HepG2 (cell line): Measurements from ENCODE around the gene GCLM. TPM values are rescaled to one million over a fixed set of nuclear protein-coding genes. Genes with fewer than 3 reads are reported as not detected.

ENCODE experiments used
- ATAC-seq: fragments of 200-7000 bp; cut with Tn5 transposase; 3 replicates; pipeline ENCODE4 v1.9.1; 2020; ENCODE audit warnings: mild to moderate bottlenecking, moderate library complexity
- BruUV-seq: library from RNA; stranded (reverse); fragments of 400-500 nt; replicated peaks from 2 replicates; lab custom pipeline; 2021; lab: Mats Ljungman, UMichigan
- CTCF ChIA-PET: fragments of 300-600 bp; formaldehyde crosslinking; extraction: SDS; loops from one replicate; lab custom pipeline; 2021; ENCODE audit warnings: low total read pairs, inconsistent platforms, low intra/inter-chr PET ratio; lab: Yijun Ruan, JAX
- POLR2A ChIA-PET: fragments of 350-600 bp; sonication (Branson Sonifier 250); formaldehyde crosslinking; loops from one replicate; lab custom pipeline; 2020; ENCODE audit warnings: antibody characterized with exemption, inconsistent platforms; lab: Yijun Ruan, JAX
- DNase-seq: peaks from one replicate; pipeline ENCODE4 v3.0.0-alpha.2; 2015; ENCODE audit warnings: low spot score
- FAIRE-seq: peaks from 3 replicates; lab custom pipeline; 2011; peaks lifted over from hg19 to GRCh38; lab: Jason Lieb, UNC
- H2AFZ ChIP-seq: one replicate; pipeline ENCODE4 v1.6.1; 2011; ENCODE audit warnings: low read length, inconsistent platforms
- H3K27ac ChIP-seq: fragments of 300-600 bp; 3 replicates; pipeline ENCODE4 v1.8.0; 2011; ENCODE audit warnings: mixed run types, mild to moderate bottlenecking, mixed read lengths, low read length, inconsistent platforms; ENCODE audit not compliant: insufficient read depth; ENCODE audit errors: extremely low read length
- H3K27me3 ChIP-seq, 2 experiments: fragments of 200-600 bp in 1 of 2; 2 replicates in 1 of 2; 3 replicates in 1 of 2; pipeline versions ENCODE4 v1.6.0 to v1.8.0; 2011; ENCODE audit warnings: low read length in 2 of 2, mild to moderate bottlenecking in 2 of 2, moderate library complexity in 2 of 2, inconsistent platforms in 1 of 2; ENCODE audit not compliant: insufficient read depth in 2 of 2, control insufficient read depth in 1 of 2
- H3K36me3 ChIP-seq, 2 experiments: fragments of 200-600 bp in 1 of 2; replicated peaks in 1 of 2; 2 replicates in 1 of 2; 3 replicates in 1 of 2; pipeline versions ENCODE4 v1.5.1 to v1.8.0; 2011; ENCODE audit warnings: low read length in 2 of 2, inconsistent platforms in 1 of 2; ENCODE audit not compliant: insufficient read depth in 2 of 2, control insufficient read depth in 1 of 2
- H3K4me1 ChIP-seq: 2 replicates; pipeline ENCODE4 v1.5.1; 2012; ENCODE audit warnings: low read length, inconsistent platforms; ENCODE audit not compliant: insufficient read depth
- H3K4me2 ChIP-seq: 2 replicates; pipeline ENCODE4 v1.6.0; 2011; ENCODE audit warnings: low read depth, low read length, inconsistent platforms
- H3K4me3 ChIP-seq, 3 experiments: fragments of 200-600 bp in 1 of 3; sonication (generic), shearing (Covaris generic) in 1 of 3; replicated peaks in 1 of 3; 2 replicates each; pipeline ENCODE4 v1.5.1; 2011 to 2016; ENCODE audit warnings: low read length in 3 of 3, inconsistent platforms in 2 of 3, low read depth in 2 of 3, mild to moderate bottlenecking in 2 of 3, control low read depth in 1 of 3, mixed read lengths in 1 of 3; ENCODE audit not compliant: insufficient read depth in 1 of 3
- H3K79me2 ChIP-seq: one replicate; pipeline ENCODE4 v1.6.1; 2011; ENCODE audit warnings: low read length, inconsistent platforms; ENCODE audit not compliant: insufficient read depth
- H3K9ac ChIP-seq: 2 replicates; pipeline ENCODE4 v1.6.0; 2011; ENCODE audit warnings: mild to moderate bottlenecking, low read depth, low read length, inconsistent platforms; ENCODE audit not compliant: insufficient read depth
- H3K9me3 ChIP-seq: 2 replicates; pipeline ENCODE4 v1.5.1; 2012; ENCODE audit warnings: mild to moderate bottlenecking, low read length
- H4K20me1 ChIP-seq: 2 replicates; pipeline ENCODE4 v1.6.0; 2011; ENCODE audit warnings: inconsistent platforms, mild to moderate bottlenecking, low read length, moderate library complexity; ENCODE audit not compliant: insufficient read depth
- KAT2B ChIP-seq: fragments of 150-350 bp; IDR thresholded peaks from 2 replicates; pipeline ENCODE4 v1.6.1; 2014; ENCODE audit warnings: low read depth, low read length, borderline replicate concordance
- MIER3 ChIP-seq: IDR thresholded peaks from 2 replicates; pipeline ENCODE4 v1.6.1; 2016; ENCODE audit warnings: missing compliant biosample characterization, borderline replicate concordance
- NCOA2 ChIP-seq: sonication (generic); formaldehyde crosslinking; IDR thresholded peaks from 2 replicates; pipeline ENCODE4 v1.8.0; 2022; ENCODE audit warnings: inconsistent platforms
- NFE2 ChIP-seq: sonication (generic); formaldehyde crosslinking; IDR thresholded peaks from 2 replicates; pipeline ENCODE4 v1.4.0; 2020; ENCODE audit warnings: missing genetic modification reagents
- RCOR2 ChIP-seq: IDR thresholded peaks from 2 replicates; pipeline ENCODE4 v1.6.1; 2016; ENCODE audit warnings: missing biosample characterization, missing genetic modification reagents
- RFX1 ChIP-seq: fragments of 450-650 bp; IDR thresholded peaks from 2 replicates; pipeline ENCODE4 v1.6.1; 2017
- SMC3 ChIP-seq: IDR thresholded peaks from 2 replicates; pipeline ENCODE4 v1.6.1; 2011; ENCODE audit warnings: low read length, improper control_type of control experiment
- ZFY ChIP-seq: sonication (generic); formaldehyde crosslinking; IDR thresholded peaks from 2 replicates; pipeline ENCODE4 v1.4.0; 2020; ENCODE audit warnings: missing genetic modification reagents
- ZNF17 ChIP-seq: sonication (generic); formaldehyde crosslinking; IDR thresholded peaks from 2 replicates; pipeline ENCODE4 v1.5.0; 2020; ENCODE audit warnings: mild to moderate bottlenecking, missing genetic modification reagents
- ZNF180 ChIP-seq: sonication (generic); formaldehyde crosslinking; IDR thresholded peaks from 2 replicates; pipeline ENCODE4 v1.4.0; 2020; ENCODE audit warnings: low read depth, missing genetic modification reagents, borderline replicate concordance
- ZNF441 ChIP-seq: sonication (generic); formaldehyde crosslinking; IDR thresholded peaks from 2 replicates; pipeline ENCODE4 v1.7.0; 2021; ENCODE audit warnings: missing genetic modification reagents, borderline replicate concordance
- ZNF468 ChIP-seq: sonication (generic); formaldehyde crosslinking; IDR thresholded peaks from 2 replicates; pipeline ENCODE4 v1.8.0; 2022; ENCODE audit warnings: mild to moderate bottlenecking, moderate library complexity, missing genetic modification reagents
- ZNF674 ChIP-seq: sonication (generic); formaldehyde crosslinking; IDR thresholded peaks from 2 replicates; pipeline ENCODE4 v1.5.0; 2020; ENCODE audit warnings: low read depth, mild to moderate bottlenecking, missing genetic modification reagents
- ZNF772 ChIP-seq: sonication (generic); formaldehyde crosslinking; IDR thresholded peaks from 2 replicates; pipeline ENCODE4 v1.5.0; 2020; ENCODE audit warnings: mild to moderate bottlenecking, missing genetic modification reagents
- ZNF773 ChIP-seq: sonication (generic); formaldehyde crosslinking; IDR thresholded peaks from 2 replicates; pipeline ENCODE4 v1.4.0; 2020; ENCODE audit warnings: missing genetic modification reagents, borderline replicate concordance
- WGBS: methylation state at CpG from one replicate; pipeline ENCODE4 v1.1.6; 2017; ENCODE audit warnings: low lambda C conversion rate; 5-methylcytosine and 5-hydroxymethylcytosine counted together
- in situ Hi-C: cut with HindIII; loops from 2 replicates; pipeline ENCODE4 v1.10.0; 2017; ENCODE audit warnings: low pct_unique_long_range_greater_than_20kb; ENCODE audit not compliant: extremely low pct_ligation_motif_present
- intact Hi-C: fragments of 100-400 bp; cut with micrococcal nuclease; formaldehyde crosslinking; loops from one replicate; pipeline ENCODE4 v1.10.0; 2022; ENCODE audit not compliant: unreplicated experiment
- polyA plus RNA-seq, 8 experiments: library from polyadenylated mRNA; depleted of rRNA in 3 of 8; stranded (reverse) in 7 of 8; unstranded in 1 of 8; fragments of >200 nt; fragmentation: Illumina TruSeq in 4 of 8; extraction: Trizol in 4 of 8; gene quantifications; 2 replicates each; pipeline versions ENCODE4 v1.2.1 to v1.2.3, GENCODE V29; 2011 to 2016; ENCODE audit warnings: low read depth in 4 of 8, missing spikeins in 1 of 8, mixed read lengths in 1 of 8; ENCODE audit not compliant: insufficient read depth in 1 of 8
- total RNA-seq, 5 experiments: library from RNA; depleted of rRNA; stranded (reverse); fragments of >200 nt; fragmentation: Illumina TruSeq; extraction: Trizol; gene quantifications; 2 replicates each; pipeline ENCODE4 v1.2.3, GENCODE V29; 2016; ENCODE audit warnings: low read depth in 1 of 5
- TF ChIP-seq, protein P1 (sequence below): sonication (generic); formaldehyde crosslinking; IDR thresholded peaks from 2 replicates; pipeline ENCODE4 v1.4.0; 2020; ENCODE audit warnings: missing genetic modification reagents
- TF ChIP-seq, protein P2 (sequence below): sonication (generic); formaldehyde crosslinking; IDR thresholded peaks from 2 replicates; pipeline ENCODE4 v1.8.0; 2022; ENCODE audit warnings: mild to moderate bottlenecking, missing genetic modification reagents, moderate library complexity
- TF ChIP-seq, protein P3 (sequence below): sonication (generic); formaldehyde crosslinking; IDR thresholded peaks from 2 replicates; pipeline ENCODE4 v1.8.0; 2022; ENCODE audit warnings: missing genetic modification reagents, low read depth, mild to moderate bottlenecking, borderline replicate concordance
- TF ChIP-seq, protein P4 (sequence below): sonication (generic); formaldehyde crosslinking; conservative IDR thresholded peaks from 2 replicates; pipeline ENCODE4 v1.4.0; 2020; ENCODE audit warnings: missing genetic modification reagents
- TF ChIP-seq, protein P5 (sequence below): sonication (generic); formaldehyde crosslinking; IDR thresholded peaks from 2 replicates; pipeline ENCODE4 v1.5.1; 2020; ENCODE audit warnings: missing genetic modification reagents, mild to moderate bottlenecking, borderline replicate concordance

GCLM gene
- total and polyA plus RNA-seq, 2 of the 13 experiments (the other 11 are each of a cell fraction or from before 2014, with no cell fraction given) = 8.7 to 29.9 TPM

DNA sequence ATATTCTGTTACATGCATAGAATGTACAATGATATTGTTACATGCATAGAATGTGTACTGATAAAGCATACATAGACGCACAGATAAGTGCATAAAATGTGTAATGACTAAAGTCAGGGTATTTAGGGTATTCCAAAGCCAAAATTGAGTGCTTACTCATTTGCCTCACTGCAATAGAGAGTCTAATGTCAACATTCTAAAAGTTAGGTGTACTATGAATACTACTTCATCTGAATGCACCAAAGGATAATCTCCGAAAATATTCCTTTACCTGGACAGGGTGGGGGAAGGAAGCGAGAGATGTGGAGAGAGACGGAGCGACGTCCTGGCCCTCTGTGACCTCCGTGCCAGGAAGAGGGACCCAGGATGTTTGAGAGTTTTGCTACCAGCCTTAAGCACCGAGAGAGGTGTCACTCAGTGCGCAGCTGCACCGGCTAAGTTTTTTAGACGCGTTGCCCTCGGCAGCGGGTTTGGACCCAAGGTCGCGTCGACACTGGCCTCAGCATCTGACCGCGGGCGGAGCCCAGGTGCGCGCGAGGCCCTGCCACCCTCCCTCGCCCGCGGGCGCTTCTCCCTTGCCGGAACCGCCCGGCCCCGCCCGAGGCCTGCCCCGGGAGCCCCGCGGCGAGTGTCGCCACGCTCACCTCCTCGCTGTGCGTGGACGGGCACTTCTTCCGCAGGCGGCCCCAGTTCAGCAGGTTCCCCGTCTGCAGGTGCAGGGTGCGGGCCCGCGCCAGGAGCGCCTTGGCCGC lies 660 bp downstream of the GCLM start:
- H3K27ac ChIP-seq = peak overlapping the region; percentile 83
- DNase-seq (peak; percentile 43), ATAC-seq (peak; percentile 74), FAIRE-seq (no peak)
- no peaks in the 10 kb centered on the region for H3K9me3 ChIP-seq
- H3K9ac ChIP-seq = peak overlapping the region; percentile 82
- H2AFZ ChIP-seq = no peak overlapping the region
- H3K4me1 ChIP-seq = peaks cover 54% of the 10 kb centered on the region
- H3K79me2 ChIP-seq = peaks cover 53% of the 10 kb centered on the region
- H3K4me3 ChIP-seq = peak overlapping the region; percentile 74 to 92 (median 86)
- CTCF ChIA-PET = interaction anchor here (1.3 to 2.1 kb wide), 2 partner anchors 72 to 118 kb away, joined by 5 to 17 read pairs; no protein-coding TSS in a partner anchor
- H3K27me3 ChIP-seq = no peaks in the 10 kb centered on the region; a peak in 1 of 5 replicates
- in situ Hi-C loops = no loop called here
- peak overlapping the region; percentile 99 for H3K4me2 ChIP-seq
- intact Hi-C loops = loop anchor here (10.0 kb wide), 1 partner anchor 426 kb away; no protein-coding TSS in a partner anchor
- H4K20me1 ChIP-seq = peaks cover 10% of the 10 kb centered on the region; the same call in 1 of the 2 replicates
- no TSS peak for BruUV-seq
- POLR2A ChIA-PET = interaction anchor here (0.6 to 2.4 kb wide), 7 partner anchors 29 to 291 kb away, joined by 3 to 17 read pairs (median 3); partner anchors contain the start of gene DNTTIP2
- 4% methylated on average over 8 of the region's 49 CpGs for WGBS
- H3K36me3 ChIP-seq = no peaks in the 10 kb centered on the region
- TF ChIP-seq, protein P1, sequence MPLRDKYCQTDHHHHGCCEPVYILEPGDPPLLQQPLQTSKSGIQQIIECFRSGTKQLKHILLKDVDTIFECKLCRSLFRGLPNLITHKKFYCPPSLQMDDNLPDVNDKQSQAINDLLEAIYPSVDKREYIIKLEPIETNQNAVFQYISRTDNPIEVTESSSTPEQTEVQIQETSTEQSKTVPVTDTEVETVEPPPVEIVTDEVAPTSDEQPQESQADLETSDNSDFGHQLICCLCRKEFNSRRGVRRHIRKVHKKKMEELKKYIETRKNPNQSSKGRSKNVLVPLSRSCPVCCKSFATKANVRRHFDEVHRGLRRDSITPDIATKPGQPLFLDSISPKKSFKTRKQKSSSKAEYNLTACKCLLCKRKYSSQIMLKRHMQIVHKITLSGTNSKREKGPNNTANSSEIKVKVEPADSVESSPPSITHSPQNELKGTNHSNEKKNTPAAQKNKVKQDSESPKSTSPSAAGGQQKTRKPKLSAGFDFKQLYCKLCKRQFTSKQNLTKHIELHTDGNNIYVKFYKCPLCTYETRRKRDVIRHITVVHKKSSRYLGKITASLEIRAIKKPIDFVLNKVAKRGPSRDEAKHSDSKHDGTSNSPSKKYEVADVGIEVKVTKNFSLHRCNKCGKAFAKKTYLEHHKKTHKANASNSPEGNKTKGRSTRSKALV = no peak
- TF ChIP-seq, protein P2, sequence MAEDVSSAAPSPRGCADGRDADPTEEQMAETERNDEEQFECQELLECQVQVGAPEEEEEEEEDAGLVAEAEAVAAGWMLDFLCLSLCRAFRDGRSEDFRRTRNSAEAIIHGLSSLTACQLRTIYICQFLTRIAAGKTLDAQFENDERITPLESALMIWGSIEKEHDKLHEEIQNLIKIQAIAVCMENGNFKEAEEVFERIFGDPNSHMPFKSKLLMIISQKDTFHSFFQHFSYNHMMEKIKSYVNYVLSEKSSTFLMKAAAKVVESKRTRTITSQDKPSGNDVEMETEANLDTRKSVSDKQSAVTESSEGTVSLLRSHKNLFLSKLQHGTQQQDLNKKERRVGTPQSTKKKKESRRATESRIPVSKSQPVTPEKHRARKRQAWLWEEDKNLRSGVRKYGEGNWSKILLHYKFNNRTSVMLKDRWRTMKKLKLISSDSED = no peak
- TF ChIP-seq ZNF180 (no peak), ZNF468 (CRISPR knock-in tag) (no peak), ZNF441 (CRISPR knock-in tag) (0 out of 2 replicates have a peak, but pooled peaks have one; percentile 20), ZFY (CRISPR knock-in tag) (peak; percentile 60; the same call in 1 of the 2 replicates), ZNF674 (CRISPR knock-in tag) (no peak), SMC3 (no peak), ZNF17 (CRISPR knock-in tag) (no peak), ZNF773 (CRISPR knock-in tag) (peak; percentile 49; the same call in 1 of the 2 replicates), KAT2B (no peak), MIER3 (CRISPR knock-in tag) (no peak), RFX1 (no peak), NFE2 (CRISPR knock-in tag) (no peak), NCOA2 (CRISPR knock-in tag) (no peak; the same call in 1 of the 2 replicates), RCOR2 (CRISPR knock-in tag) (no peak), ZNF772 (CRISPR knock-in tag) (peak; percentile 46; the same call in 1 of the 2 replicates)
- TF ChIP-seq, protein P3, sequence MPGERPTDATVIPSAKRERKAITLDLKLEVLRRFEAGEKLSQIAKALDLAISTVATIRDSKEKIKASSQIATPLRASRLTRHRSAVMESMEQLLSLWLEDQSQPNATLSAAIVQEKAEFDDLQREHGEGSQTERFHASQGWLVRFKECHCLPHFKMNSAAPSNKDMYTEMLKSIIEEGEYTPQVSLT (CRISPR knock-in tag) = no peak
- TF ChIP-seq, protein P4, sequence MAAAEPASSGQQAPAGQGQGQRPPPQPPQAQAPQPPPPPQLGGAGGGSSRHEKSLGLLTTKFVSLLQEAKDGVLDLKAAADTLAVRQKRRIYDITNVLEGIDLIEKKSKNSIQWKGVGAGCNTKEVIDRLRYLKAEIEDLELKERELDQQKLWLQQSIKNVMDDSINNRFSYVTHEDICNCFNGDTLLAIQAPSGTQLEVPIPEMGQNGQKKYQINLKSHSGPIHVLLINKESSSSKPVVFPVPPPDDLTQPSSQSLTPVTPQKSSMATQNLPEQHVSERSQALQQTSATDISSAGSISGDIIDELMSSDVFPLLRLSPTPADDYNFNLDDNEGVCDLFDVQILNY (CRISPR knock-in tag) = no peak
- TF ChIP-seq, protein P5, sequence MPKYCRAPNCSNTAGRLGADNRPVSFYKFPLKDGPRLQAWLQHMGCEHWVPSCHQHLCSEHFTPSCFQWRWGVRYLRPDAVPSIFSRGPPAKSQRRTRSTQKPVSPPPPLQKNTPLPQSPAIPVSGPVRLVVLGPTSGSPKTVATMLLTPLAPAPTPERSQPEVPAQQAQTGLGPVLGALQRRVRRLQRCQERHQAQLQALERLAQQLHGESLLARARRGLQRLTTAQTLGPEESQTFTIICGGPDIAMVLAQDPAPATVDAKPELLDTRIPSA (CRISPR knock-in tag) = no peak
